Nasal cavity respiratory epithelium epithelial cell of viscerocranial mucosa (primary cell): Measurements from ENCODE around the gene SLC27A1. TPM values are rescaled to one million over a fixed set of nuclear protein-coding genes. Genes with fewer than 3 reads are reported as not detected.

ENCODE experiments used
- total RNA-seq: library from RNA; depleted of rRNA; stranded (reverse); fragments of >200 nt; gene quantifications from 2 replicates; pipeline ENCODE4 v1.2.3, GENCODE V29; 2014

Gene SLC27A1
- 6.5 and 19.6 TPM in 2 replicates for total RNA-seq

DNA sequence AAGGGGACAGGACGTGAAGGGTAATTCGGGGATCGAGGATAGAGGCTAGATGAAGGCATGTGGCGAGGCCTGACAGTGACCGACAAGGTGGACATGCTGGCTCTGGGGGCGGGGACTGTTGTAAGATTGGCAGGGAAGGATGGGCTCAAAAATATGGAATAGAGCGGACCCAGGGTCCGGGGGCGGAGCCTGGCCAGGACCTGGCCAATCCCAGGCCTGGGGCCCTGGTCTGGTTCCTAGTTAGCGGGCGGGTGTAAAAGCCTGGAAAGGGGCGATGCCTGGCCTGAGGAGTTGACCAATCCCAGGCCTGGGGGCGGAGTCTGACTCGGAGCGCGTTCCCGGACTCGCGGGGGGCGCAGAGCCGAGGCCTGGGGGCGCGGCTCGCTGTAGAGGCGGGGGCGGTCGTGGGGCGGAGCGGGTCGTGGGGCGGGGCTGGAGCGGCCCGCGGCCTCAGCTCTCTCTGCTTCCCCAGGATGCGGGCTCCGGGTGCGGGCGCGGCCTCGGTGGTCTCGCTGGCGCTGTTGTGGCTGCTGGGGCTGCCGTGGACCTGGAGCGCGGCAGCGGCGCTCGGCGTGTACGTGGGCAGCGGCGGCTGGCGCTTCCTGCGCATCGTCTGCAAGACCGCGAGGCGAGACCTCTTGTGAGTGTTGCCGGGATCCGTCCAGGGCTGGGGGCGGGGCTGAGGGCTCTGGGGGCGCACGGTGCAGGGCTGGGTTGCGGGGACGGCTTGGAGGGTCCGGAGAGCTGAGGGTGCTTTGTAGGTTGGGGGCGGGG lies at the start of gene SLC27A1:
SLC27A1 (plus strand) TSS at position 457 of the 774 bp plus-strand sequence; CDS start at position 474, 17 bp downstream.

DNA sequence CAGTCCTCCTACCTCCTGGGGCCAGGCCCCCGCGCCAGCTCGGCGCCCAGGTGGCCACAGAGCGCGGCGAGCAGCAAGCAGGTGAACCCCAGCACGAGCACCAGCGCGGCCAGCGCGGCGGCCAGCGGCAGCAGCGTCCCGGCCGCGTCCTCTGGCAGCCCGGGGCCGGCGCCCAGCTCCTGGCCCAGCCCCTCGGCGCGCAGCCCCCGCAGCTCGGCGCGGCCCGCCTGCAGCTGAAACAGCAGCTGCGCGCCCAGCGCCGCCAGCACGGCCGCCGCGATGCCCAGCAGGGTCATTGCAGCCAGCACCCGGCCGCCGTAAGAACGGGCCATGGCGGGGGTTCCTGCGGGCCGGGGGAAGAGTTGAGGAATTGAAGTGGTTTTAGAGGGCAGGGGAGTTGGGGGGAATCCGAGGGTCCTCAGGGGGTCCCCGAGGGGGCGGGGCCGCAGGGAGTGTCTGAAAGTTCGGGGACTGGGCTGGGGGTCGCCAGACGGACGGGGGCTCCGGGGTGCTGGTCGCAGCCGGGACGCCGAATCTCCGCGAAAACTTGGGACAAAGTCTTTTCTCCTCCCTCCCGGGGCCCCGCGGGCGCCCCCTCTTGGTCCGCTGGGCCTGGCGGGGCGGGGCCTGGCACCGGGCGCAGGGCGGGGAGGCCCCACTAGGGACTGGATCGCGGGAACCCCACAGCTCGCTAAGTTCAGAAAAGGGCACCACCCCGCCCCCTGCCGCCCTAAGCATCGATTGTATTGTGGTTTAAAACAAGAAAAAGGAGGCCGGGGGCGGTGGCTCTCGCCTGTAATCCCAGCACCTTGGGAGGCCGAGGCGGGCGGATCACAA lies 22.0 kb upstream of the SLC27A1 start, which contains the start of gene TMEM221:
TMEM221 (minus strand) TSS at position 538 of the 837 bp plus-strand sequence; CDS start at position 332, 206 bp downstream.

DNA sequence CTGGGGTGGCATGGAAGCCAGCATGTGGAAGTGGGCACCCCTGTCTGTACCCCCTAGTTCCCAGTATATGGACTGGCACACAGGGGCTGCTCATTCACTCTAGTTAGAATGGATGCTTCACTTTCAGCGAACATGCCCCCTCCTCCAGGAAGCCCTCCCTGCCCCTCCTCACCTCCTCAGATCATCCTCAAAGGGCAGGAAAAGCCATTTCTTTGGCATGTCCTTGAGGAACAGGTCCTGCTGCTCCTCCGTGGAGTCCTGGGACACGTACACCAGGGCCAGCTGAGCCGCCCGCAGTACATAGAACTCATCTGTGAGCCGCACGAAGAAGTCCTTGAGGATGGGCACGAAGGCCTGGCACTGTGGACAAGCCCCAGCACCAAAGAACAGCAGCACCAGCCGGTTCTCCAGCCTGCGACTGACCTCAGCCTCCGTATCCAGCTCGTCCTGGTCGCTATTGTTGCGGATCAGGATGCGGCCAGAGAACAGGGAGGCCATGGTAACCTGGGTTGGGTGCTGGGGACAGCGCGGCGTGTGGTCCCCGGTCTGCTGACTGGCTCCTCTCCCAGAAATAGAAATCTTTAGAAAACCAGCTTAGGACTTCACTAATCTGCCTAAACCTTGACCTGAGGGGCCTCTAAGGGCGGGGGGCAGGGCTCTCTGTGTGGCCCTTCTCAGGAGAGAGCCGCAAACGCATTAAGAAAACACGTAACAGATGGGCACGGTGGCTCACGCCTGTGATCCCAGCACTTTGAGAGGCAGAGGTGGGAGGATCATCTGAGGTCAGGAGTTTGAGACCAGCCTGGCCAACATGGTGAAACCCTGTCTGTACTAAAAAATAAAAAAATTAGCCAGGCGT lies 9.7 kb upstream of the SLC27A1 start, which contains the start of gene NXNL1:
NXNL1 (minus strand) TSS at position 555 of the 859 bp plus-strand sequence; CDS start at position 498, 57 bp downstream.

DNA sequence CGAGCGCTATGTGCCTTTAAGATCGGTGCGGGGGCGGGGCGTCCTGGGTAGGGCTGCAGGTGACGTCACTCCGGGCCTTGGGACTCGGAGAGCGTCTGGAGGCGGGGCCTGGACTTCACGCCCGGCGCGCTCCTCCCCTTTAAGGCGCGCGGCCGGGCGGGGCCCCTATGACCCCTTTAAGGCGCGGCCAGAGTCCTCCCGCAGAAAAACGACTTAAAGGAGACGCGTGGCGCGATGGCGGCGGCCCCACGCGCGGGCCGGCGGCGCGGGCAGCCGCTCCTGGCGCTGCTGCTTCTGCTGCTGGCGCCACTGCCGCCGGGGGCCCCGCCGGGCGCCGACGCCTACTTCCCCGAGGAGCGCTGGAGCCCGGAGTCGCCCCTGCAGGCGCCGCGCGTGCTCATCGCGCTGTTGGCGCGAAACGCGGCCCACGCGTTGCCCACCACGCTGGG lies 85.2 kb downstream of the SLC27A1 start, which contains the start of gene COLGALT1:
COLGALT1 (plus strand) TSS at position 170 of the 449 bp plus-strand sequence; CDS start at position 235, 65 bp downstream.

Other genes with a start within 250 kb of the SLC27A1 start
- 1.4 and 2.1 TPM in 2 replicates for gene OCEL1, start 244.3 kb upstream of the SLC27A1 start, total RNA-seq
- gene NR2F6, start 224.6 kb upstream of the SLC27A1 start, total RNA-seq, result 68.0 and 99.5 TPM in 2 replicates
- gene USHBP1, start 205.8 kb upstream of the SLC27A1 start, total RNA-seq, result not detected in 2 replicates
- gene BABAM1, start 203.1 kb upstream of the SLC27A1 start, total RNA-seq, result 48.9 and 67.7 TPM in 2 replicates
- 0.64 and 0.68 TPM in 2 replicates for gene ANKLE1, start 188.6 kb upstream of the SLC27A1 start, total RNA-seq
- 7.5 and 13.8 TPM in 2 replicates for gene ABHD8, start 167.1 kb upstream of the SLC27A1 start, total RNA-seq
- 42.2 and 55.4 TPM in 2 replicates for gene MRPL34, start 164.7 kb upstream of the SLC27A1 start, total RNA-seq
- 15.0 and 38.4 TPM in 2 replicates for gene DDA1, start 161.0 kb upstream of the SLC27A1 start, total RNA-seq
- gene ANO8, start 135.7 kb upstream of the SLC27A1 start, total RNA-seq, result 3.4 and 7.6 TPM in 2 replicates
- gene GTPBP3, start 133.0 kb upstream of the SLC27A1 start, total RNA-seq, result 20.8 and 25.2 TPM in 2 replicates
- gene PLVAP, start 93.2 kb upstream of the SLC27A1 start, total RNA-seq, result not detected in 2 replicates
- gene CCDC194, start 76.3 kb upstream of the SLC27A1 start, total RNA-seq, result 0.07 TPM in 1 of 2 replicates, not detected in the other
- gene BST2, start 64.9 kb upstream of the SLC27A1 start, total RNA-seq, result 1.7 and 34.3 TPM in 2 replicates
- gene MVB12A, start 50.5 kb upstream of the SLC27A1 start, total RNA-seq, result 21.4 and 21.9 TPM in 2 replicates
- gene TMEM221, start 21.9 kb upstream of the SLC27A1 start, total RNA-seq, result 0.21 TPM in 1 of 2 replicates, not detected in the other
- gene NXNL1, start 9.6 kb upstream of the SLC27A1 start, total RNA-seq, result not detected in 2 replicates
- 42.0 and 66.7 TPM in 2 replicates for gene PGLS, start 41.1 kb downstream of the SLC27A1 start, total RNA-seq
- 68.4 and 102 TPM in 2 replicates for gene COLGALT1, start 85.1 kb downstream of the SLC27A1 start, total RNA-seq
- gene UNC13A, start 217.8 kb downstream of the SLC27A1 start, total RNA-seq, result under 0.01 and 0.14 TPM in 2 replicates
- gene MAP1S, start 249.0 kb downstream of the SLC27A1 start, total RNA-seq, result 12.3 and 29.0 TPM in 2 replicates